Measurements from ENCODE around the gene ZSCAN22.

DNA sequence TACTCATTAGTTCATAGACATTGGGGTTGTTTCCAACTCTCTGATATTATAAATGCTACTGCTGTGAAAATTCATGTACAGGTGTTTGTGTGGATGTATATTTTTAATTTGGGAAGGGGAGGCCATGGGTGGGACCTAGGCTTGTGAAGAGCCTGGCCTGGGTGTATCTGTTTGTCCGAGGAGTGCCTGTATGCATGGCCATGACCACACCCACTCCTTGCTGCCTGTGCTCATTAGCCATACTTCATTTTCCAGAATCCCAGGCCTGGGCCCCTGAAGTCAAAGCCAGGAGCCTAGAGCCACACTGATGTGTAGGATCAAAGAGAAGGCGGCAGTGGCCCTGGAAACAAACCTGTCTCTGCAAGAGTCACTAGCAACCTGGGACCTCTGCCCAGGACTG lies 11.2 kb upstream of the ZSCAN22 start:
- TF ChIP-seq, protein P1, sequence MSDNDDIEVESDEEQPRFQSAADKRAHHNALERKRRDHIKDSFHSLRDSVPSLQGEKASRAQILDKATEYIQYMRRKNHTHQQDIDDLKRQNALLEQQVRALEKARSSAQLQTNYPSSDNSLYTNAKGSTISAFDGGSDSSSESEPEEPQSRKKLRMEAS (IDR thresholded peaks at IDR 0.05; ENCODE audit: insufficient read depth, insufficient read length), result no peak
- TF ChIP-seq POLR2A (IDR thresholded peaks at IDR 0.05; ENCODE audit: low read depth, low read length) (no peak), EZH2 (IDR thresholded peaks at IDR 0.05; ENCODE audit: borderline replicate concordance, low read depth, low read length, severe bottlenecking) (no peak), MYC (IDR thresholded peaks at IDR 0.05; ENCODE audit: low read depth, low read length) (no peak), POLR2AphosphoS5 (IDR thresholded peaks at IDR 0.05; ENCODE audit: insufficient read depth, low read depth, low read length) (no peak), JUN (IDR thresholded peaks at IDR 0.05; ENCODE audit: borderline replicate concordance, insufficient read depth, insufficient read length, low read depth) (no peak), GATA2 (IDR thresholded peaks at IDR 0.05; ENCODE audit: insufficient read depth, insufficient read length, low read depth, low read length) (no peak)
- TF ChIP-seq, protein P2, sequence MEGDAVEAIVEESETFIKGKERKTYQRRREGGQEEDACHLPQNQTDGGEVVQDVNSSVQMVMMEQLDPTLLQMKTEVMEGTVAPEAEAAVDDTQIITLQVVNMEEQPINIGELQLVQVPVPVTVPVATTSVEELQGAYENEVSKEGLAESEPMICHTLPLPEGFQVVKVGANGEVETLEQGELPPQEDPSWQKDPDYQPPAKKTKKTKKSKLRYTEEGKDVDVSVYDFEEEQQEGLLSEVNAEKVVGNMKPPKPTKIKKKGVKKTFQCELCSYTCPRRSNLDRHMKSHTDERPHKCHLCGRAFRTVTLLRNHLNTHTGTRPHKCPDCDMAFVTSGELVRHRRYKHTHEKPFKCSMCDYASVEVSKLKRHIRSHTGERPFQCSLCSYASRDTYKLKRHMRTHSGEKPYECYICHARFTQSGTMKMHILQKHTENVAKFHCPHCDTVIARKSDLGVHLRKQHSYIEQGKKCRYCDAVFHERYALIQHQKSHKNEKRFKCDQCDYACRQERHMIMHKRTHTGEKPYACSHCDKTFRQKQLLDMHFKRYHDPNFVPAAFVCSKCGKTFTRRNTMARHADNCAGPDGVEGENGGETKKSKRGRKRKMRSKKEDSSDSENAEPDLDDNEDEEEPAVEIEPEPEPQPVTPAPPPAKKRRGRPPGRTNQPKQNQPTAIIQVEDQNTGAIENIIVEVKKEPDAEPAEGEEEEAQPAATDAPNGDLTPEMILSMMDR (IDR thresholded peaks at IDR 0.05; ENCODE audit: extremely low read depth in 1 of 2, insufficient read depth in 1 of 2, low read depth in 1 of 2, low read length in 2 of 2), result no peak
